ENCODE measurements around the gene ZNF397.
A peak's percentile ranks its signal among the peaks of the same experiment; 100 is the strongest.

The ZNF397 gene

DNA sequence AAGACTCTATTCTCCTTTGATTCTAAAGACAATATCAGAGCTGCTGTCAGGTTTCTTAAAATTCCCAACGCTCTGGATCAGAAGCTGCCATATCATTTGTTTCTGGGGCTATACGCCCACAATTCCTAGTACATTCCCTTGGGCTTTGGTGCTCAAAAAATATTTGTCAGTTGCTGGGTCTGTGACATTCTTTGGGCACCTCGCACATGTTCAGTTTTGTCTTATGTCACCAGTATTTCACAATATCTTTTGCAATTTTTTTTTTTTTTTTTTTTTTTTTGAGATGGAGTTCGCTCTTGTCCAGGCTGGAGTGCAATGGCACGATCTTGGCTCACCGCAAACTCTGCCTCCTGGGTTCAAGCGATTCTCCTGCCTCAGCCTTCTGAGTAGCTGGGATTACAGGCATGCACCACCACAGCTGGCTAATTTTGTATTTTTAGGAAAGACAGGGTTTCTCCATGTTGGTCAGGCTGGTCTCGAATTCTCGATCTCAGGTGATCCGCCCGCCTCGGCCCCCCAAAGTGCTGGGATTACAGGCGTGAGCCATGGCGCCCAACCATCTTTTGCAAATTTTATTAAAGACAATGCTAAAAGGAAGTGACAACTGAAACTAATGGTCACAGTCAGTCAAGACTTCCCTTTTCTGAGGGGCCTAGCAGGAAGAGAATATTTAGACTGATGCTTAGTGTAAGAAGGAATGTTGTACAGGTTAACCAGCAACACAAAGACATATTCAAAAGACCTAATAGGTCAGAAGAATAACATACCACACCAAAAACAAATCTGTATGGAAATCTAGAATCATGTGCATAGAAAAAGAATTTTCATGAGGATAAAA, 6.8 kb downstream of the ZNF397 start:
- DNase-seq, result no peak

DNA sequence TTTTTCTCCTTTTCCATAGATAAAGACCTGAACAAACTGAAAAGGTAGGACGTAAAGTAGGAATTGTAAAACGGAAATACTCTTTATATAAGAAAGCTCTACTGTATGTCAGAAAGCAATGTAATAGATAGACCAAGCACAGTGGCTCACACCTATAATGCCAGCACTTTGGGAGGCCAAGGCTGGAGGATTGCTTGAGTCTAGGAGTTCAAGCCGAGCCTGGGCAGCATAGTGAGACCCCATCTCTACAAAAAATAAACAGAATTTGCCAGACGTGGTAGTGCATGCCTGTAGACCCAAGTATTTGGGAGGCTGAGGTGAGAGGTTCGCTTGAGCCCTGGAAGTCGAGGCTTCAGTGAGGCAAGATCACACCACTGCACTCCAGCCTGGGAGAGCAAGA, 7.6 kb downstream of the ZNF397 start:
- no peak for DNase-seq

DNA sequence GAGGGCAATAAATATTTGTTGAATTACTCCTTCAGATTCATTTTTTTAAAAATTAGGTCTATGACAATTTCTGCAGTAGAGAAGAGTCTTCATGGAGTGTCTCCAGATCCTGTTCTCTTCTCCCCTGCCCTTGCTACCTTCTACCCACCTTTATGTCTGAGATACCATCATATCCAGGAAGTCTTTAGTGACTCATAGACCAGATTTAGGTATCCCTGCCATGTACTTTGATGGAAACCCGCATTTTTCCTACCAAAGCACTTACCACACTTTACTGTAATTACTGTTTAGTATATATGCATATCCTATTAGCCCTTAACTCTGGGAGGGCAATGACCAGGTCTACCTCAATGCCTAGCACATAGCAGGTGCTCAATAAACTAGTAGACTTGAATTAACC, 11.6 kb downstream of the ZNF397 start:
- no peak for DNase-seq

DNA sequence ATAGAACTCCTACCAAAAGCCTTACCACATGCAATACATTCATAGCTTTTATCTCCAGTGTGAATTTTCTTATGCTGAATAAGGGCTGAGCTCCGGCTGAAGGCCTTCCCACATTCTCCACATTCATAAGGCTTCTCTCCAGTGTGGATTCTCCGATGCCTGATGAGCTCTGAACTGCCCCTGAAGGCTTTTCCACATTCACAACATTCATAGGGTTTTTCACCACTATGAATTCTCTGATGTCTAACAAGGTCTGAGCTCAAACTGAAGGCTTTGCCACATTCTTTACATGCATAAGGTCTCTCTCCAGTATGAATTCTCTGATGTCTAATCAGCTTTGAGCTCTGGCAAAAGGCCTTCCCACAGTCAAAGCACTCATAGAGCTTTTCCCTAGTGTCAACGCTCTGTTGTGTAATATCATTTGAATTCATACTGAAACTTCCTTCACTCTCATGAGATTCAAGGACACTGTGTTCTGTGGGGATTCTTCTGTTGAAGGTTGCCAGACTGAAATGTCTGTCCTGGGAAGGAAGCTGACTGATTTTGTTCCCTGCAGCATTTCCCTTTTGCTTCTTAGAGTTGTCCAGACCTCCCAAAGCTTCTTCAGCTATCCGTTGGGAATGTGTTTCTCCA, 12.9 kb downstream of the ZNF397 start:
- DNase-seq, result no peak

DNA sequence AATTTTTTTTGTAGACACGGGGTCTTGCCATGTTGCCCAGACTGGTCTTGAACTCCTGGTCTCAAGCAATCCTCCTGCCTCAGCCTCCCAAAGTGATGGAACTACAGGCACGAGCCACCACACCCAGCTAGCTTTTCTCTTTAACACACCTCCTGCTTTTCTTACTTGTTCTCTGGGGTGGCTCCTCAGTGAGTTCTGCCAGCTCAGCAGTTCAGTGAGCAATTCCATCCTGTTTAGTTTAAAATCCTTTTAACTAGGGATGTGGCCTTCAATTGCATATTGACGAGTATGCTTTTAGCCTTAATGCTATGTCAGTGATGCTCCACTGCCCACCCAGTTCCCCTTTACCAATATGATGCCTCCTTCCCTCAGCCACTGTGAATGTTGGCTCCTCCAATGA, 16.1 kb downstream of the ZNF397 start:
- no peak for DNase-seq

DNA sequence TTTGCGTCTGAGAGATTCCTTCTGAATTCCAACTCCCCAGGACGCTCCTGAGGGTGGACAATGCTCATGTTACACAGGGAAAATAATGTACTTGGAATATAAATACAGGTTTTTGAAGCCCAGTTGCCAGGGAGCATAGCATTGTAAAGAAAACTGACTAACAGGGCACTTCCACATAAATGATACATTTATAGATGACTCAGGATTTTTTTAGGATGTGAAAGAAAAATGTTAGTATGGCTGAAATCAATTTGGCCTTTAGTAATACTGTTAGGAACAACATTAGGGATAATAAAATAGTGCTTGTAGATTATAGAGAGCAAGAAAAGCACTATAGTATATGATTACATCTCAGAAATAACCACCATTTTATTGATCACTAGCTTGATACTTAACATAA, 23.6 kb downstream of the ZNF397 start:
- no peak for DNase-seq

DNA sequence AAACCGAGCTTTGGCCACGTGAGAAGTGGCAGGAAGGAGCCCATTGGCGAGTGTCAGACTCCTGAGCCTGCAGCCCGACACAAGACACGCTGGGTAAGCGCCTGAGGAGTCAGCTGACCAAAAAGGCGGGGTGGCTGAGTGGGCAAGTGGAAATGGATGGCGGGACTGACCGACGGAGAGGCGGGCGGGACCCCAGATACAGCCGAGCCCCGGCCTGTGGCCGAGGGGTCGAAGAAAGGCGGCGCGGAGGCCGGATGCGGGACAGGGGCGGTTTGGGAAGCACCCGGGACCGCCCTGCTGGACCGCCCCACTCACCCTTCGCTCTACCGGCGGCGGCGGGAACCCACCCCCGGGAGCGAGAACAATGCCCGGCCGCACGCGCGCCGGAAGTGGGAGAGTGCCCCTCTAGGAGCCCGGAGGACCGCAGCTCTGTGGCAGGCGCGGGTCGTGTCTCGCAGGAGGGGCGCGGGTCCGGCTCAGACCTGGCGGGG, 26.4 kb downstream of the ZNF397 start:
- peak; percentile 79 for DNase-seq

DNA sequence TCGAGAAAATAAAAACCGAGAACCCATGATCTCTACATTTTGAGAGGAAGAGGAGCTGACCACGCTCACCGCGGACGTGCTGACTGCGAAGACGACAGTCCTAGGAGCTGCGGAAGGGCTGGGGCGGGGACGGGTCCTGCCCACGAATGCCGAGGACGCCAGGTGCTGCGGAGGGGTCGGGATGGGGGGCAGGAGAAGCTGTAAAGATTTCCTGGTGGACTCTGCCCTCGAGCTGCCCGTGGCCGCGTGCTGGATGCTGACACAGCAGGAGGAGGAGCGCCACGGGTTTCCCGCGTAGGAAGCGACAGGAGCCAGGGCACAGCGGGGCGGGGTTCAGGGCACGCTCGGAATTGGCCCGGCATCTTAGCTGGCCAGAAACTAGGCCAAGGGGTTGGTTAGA, 27.0 kb downstream of the ZNF397 start:
- DNase-seq, result no peak

DNA sequence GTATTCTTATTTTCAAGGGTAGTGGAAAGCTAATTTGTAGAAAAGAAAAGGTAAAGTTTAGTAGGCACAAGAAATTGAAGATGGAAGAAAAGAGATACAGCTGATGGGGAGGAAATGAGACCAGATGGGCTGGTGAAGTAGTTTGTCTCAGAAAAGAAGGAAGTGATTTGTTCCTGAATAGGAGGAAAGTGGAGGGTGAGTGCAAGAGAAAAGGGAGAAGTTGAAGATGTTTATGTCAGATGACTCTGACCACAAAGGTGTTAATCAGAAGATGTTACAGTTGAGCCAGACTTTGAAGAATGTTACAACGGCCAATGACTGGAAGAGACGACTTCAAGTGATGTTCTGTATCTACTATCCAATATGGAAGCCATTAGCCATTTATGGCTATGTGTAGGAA, 28.0 kb downstream of the ZNF397 start:
- no peak for DNase-seq

DNA sequence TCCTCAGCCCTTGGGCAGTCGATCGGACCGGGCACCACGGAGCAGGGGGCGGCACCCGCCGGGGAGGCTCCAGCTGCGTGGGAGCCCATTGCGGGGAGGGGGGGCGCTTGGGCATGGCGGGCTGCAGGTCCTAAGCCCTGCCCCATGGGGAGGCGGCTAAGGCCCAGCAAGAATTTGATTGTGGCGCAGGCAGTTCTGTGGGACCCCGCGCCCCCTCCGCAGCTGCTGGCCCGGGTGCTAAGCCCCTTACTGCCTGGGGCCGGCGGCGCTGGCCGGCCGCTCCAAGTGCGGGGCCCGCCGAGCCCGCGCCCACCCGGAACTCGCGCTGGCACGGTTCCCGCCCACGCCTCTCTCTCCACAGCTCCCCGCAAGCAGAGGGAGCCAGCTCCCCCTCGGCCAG, 30.8 kb downstream of the ZNF397 start:
- DNase-seq, result no peak

DNA sequence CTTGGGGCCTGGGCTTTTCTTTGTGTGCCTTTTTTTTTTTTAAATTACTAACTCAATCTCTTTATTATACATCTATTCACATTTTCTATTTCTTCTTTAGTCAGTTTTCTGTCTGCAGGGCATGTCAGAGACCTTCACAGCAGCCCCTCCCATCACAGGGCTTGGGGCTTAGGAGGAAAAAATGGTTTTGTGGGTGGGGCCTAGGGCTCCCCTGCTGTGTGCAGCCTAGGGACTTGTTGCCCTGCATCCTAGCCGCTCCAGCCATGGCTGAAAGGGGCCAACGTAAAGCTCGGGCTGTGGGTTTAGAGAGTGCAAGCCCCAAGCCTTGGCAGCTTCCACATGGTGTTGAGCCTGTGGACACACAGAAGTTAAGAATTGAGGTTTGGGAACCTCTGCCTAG, 35.4 kb downstream of the ZNF397 start:
- no peak for DNase-seq

DNA sequence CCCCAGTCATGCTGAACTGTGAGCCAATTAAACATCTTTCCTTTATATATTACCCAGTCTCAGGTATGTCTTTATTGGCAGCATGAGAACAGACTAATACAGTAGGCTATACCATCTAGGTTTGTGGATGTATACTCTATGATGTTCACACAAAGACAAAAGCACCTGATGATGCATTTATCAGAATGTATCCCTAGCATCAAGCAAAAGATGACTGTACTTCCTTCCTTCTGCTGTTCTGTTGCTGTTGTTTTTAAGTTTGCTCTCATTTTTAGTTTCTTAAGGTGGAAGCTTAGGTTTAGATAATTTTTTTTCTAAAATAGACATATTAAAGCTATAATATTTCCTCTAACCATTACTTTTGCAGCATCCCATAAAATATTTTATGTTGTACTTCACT, 36.8 kb downstream of the ZNF397 start:
- DNase-seq, result no peak

DNA sequence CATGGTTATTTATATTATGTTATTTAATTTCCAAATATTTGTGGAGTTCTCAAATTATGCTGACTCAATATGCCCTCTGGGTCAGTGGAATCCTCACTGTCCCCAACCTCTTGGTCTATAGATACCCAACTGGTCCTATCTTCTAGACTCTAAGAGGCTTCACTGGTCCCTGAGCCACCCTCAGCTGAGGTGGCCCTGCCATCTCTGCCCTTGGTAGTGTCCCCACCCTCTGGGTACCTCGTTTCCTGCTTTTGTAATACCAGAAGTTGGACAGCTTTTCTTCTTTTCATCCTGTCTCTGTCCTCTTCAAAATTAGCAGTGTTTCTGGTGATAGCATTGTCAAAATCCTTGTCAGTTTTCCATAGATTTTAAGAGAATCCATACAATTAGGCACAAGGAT, 37.3 kb downstream of the ZNF397 start:
- no peak for DNase-seq

DNA sequence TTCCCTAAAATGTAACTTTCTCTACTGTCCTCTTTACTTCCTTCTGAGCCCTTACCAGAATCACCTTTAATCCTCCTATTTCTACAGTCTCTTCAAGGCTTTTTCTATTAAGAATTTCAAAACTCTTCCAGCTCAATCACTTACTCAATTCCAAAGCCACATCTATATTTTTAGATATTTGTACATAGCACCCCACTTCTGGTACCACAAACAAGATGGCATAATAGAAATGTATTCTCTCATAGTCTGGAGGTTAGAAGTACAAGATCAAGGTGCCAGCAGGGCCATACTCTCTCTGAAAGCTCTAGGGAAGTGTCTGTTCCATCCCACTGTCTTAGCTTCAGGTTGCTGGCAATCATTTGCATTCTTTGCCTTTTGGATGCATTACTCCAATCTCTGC, 38.1 kb downstream of the ZNF397 start:
- DNase-seq, result no peak

DNA sequence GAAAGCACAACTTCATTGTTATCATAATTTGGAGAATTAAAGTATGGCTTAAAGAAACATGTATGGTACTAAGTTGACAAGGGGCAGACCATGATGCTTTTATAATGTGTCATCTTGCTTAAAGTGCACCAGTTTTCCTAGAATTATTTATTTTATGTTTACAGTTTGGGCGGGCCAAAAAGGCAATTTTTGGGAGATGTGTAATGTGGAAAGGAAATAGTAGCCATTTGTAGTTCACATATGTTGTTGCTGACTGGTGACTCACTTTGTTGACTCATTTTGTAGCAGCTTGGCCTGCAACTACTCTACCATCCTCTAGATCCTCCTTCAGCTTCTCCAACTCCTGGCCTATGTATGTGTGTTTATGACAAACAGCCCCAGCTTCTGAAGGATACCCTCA, 41.5 kb downstream of the ZNF397 start:
- no peak for DNase-seq

DNA sequence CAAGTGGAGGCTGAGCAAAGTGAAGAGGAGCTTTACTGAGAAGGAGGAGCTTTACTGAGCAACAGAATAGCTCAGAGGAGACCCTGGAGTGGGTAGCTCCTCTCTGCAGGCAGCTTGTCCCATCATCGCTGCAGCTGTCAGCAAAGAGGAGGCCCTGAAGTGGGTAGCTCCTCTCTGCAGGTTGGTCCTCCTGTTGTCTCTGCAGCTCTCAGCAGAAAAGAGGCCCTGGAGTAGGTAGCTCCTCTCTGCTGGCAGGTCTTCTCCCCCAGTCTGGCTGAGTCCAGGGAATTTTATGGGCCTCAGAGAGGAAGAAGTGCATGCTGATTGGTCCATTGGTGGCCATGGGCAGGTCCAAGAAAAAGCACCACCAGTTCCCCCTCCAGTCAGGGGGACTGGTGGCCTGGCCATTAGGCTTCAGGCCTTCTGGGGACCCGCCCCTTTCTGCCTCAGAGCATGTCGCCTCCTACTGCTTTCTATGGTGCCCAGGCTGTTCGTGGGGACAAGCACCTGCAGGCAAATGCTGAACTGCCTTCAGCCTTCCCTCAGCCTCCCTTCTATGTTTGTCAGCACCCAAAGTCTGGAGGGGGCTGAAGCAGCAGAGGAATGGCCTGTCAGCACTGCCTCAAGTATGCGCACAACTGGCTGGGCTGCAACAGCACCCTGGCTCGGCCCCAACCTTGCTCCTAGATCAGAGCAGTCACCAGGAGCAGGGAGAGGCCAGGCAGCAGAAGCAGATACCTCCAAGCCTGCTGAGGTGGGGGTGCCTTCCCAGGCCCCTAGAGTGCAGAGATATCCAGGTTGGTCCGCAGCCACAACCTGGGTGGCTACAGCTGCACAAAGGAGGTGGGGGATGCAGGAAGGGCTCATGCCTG, 43.3 kb downstream of the ZNF397 start:
- no peak for DNase-seq

DNA sequence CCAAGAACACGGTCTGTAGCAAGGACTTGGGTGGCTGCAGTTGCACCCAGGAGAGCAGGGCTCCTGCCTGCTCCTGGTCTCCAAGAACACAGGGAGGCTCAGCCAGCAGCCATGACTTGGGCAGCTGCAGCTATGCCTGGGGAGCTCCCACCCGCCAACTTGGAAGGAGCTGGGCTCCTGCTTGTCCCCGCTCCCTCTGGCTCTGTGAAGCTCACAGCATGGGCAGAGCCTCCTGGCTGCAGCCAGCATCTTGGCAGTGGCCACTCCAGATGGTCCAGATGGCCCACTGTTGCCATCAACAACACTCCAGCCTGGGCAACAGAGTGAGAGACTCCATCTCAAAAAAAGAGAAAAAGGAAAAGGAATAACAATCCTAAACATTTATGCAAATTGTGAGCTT, 44.0 kb downstream of the ZNF397 start:
- DNase-seq, result no peak

DNA sequence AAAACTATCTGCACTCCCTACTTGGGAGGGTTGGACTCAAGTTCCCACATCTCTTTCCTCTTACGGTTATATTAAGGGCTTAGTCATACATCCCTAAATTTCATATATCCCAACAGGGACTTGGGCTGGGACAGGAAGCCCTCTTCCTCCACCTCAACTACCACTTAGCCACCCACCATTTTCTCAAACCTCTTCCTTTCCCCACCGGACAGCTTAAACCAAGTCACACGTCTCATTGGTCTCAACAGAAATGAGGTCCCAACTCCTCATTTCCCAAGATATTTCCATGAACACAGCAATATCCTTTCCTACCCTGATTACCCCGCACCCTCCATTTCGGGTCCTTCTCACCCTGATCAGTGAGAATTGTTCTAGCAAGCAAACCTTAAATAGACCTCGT, 48.5 kb downstream of the ZNF397 start:
- DNase-seq, result no peak

DNA sequence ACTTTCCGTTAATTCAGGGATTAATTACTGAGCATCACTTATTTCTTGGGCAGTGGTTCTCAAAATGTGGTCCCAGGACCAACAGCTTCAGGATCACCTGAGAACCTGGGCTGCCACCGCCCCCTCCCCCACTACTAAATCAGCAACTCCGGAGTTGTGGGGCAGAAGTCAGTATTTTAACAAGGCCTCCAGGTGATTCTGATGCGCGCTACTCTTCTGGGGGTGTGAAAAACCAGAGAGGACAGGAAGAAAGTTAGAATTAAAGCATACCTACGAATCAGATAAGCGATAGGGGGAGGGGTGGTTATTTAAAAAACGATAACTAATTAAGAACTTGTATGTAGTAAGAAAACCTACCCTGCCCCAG, 48.9 kb downstream of the ZNF397 start:
- DNase-seq, result no peak

DNA sequence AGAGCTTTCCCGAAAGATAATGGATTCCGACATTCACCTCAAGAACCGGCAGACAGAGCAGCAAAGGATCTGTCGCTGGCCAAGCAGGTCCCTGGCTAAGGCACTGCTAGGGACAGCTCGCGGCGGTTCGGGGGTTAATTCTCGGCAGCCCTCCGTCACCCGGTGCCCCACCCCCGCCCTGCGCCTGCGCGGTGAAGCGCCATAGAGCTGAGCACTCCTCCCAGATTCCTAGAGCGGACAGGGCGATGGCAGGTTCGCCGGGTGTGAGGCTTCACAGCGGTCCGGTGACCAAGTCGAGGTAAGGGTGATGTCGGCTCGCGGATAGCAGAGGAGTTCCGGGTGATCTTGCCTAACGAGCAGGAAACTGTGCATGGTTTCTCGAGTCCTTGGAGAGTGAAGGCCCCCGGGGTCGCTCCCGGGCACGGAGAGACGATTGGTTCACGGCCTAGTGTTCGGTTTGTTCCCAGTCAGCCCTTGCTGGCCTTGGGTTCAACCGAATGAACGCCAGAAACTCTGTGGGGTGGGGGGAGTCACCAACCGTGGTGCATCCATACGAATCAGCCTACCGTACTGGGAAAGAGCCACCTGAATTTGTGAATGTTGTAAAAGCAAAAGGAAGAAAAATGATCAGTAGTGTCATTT, 49.4 kb downstream of the ZNF397 start, which contains the start of gene ZSCAN30:
Gene ZSCAN30, minus strand, starts transcription at position 136 of the 642 bp plus-strand sequence. CDS start 25,877 bp downstream, outside the sequence.
- peak; percentile 97 for DNase-seq

DNA sequence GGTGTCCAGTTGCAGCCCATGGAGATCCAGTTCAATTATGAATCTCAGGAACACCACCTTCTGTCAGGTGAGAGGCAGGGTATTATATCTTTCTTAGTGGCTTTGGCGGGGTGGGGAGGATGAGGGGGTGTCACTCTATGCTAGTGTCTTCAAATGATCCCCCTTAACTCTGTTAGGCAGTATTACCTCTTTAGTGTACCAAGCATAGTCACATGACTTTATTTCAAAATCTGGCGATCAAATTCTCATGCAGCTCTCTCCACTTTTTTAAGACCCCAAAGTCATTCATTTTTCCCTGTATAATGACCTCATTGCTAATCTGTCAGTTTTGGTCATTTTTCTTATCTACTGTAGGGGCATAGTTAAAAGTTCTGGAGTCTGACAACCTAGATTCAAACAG, 50.3 kb downstream of the ZNF397 start:
- DNase-seq, result no peak

DNA sequence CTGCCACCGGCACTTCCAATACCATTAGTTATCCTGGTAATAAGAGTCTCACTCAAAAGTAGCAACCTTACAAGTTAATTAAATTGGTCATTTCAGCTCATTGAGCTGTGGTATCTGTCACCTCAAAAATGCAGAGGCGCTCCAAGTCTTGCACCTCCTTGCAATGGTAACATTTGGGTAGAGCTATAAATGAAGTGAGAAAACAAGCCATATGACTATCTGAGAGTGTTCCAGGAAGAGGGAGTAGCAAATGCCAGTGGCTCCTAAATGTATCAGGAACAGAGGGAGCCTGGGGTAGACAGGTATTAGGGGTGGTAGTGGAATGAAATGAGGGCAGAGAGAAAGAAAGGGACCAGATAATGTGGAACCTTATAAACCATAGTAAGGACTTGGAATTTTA, 55.2 kb downstream of the ZNF397 start:
- no peak for DNase-seq

DNA sequence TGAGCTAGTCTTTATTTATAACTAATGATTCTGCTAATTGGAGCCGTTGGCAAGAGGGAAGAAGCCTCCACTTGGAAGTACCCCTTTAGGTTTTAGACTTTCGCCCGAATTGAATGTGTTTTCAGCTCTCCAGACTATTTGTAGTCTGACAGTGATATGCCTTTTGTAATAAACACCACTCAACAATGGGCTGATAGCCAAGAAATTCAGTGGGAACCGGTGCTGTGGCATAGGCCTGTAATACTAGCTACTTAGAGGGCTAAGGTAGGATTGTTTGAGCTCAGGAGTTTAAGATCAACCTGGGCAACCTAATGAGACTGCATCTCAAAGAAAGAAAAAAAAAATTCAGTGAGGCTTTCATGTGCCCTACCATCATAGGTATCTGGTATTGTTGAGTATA, 62.8 kb downstream of the ZNF397 start:
- no peak for DNase-seq

Data from activated CD8-positive, alpha-beta memory T cell treated with anti-CD3 and anti-CD28 coated beads, Interleukin-2, amount 50 U/mL, for 4 hours (primary cell).